Duodenal mucosa (tissue), 2 donors: Measurements from ENCODE around the gene DHDDS.

Experiments
- H3K27ac ChIP-seq: one replicate; pipeline ENCODE4 v1.7.0; 2013; ENCODE audit warnings: low read depth, low read length
- H3K27me3 ChIP-seq, 2 donors: one replicate each; pipeline ENCODE4 v1.7.0; 2013; ENCODE audit warnings: low read length in 2 of 2, control low read depth in 1 of 2; ENCODE audit not compliant: insufficient read depth in 2 of 2, control insufficient read depth in 1 of 2
- H3K36me3 ChIP-seq, 2 donors: one replicate each; pipeline ENCODE4 v1.7.0; 2013; ENCODE audit warnings: low read length in 2 of 2, control low read depth in 1 of 2; ENCODE audit not compliant: insufficient read depth in 2 of 2, control insufficient read depth in 1 of 2
- H3K4me1 ChIP-seq, 2 donors: one replicate each; pipeline ENCODE4 v1.7.0; 2013; ENCODE audit warnings: low read length in 2 of 2, control low read depth in 1 of 2; ENCODE audit not compliant: insufficient read depth in 2 of 2, control insufficient read depth in 1 of 2
- H3K4me3 ChIP-seq, 2 donors: one replicate each; pipeline ENCODE4 v1.7.0; 2013; ENCODE audit warnings: low read length in 2 of 2, low read depth in 1 of 2
- H3K9ac ChIP-seq, 2 donors: one replicate each; pipeline ENCODE4 v1.7.0; 2013; ENCODE audit warnings: low read length in 2 of 2, low read depth in 1 of 2
- H3K9me3 ChIP-seq, 2 donors: one replicate each; pipeline ENCODE4 v1.7.0; 2013; ENCODE audit warnings: low read length in 2 of 2, control low read depth in 1 of 2; ENCODE audit not compliant: control insufficient read depth in 1 of 2

The DHDDS gene

DNA sequence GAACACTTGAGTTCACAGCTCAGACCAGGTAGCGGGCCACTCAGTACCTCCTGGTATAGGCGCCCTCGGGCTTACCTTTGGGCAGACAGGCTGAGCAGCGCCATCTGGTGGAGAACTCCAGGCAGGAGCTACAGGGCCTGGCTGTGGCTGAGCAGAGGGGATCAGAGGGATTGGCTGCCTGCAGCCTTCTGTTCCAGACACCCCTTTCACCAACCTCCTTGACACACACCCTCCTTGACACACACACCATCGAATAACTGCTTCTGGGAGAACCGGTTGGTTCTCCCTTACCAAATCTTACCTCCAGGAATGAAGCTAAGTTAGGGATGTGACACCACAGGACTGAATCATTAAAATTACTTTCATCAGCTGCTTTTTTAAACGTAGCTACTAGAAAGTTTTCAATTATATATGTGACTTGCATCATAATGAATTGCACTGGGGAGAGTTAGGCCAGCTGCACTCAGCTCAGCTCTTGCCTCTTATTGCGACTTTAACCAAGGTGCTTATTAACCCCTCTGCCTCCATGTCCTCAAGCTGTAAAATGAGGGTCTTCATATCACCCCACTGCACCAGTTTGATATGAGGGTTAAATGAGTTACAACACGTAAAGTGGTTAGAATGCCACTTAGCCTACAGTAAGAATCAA is 14.9 kb upstream of the DHDDS start:
- H3K9ac ChIP-seq: no peak overlapping the region
- H3K4me1 ChIP-seq: no peaks in the 10 kb centered on the region
- H3K27ac ChIP-seq: no peak overlapping the region
- H3K36me3 ChIP-seq: no peaks in the 10 kb centered on the region
- H3K4me3 ChIP-seq: no peak overlapping the region
- peaks cover 21 to 34% of the 10 kb centered on the region in 2 donors for H3K27me3 ChIP-seq
- H3K9me3 ChIP-seq: no peaks in the 10 kb centered on the region

DNA sequence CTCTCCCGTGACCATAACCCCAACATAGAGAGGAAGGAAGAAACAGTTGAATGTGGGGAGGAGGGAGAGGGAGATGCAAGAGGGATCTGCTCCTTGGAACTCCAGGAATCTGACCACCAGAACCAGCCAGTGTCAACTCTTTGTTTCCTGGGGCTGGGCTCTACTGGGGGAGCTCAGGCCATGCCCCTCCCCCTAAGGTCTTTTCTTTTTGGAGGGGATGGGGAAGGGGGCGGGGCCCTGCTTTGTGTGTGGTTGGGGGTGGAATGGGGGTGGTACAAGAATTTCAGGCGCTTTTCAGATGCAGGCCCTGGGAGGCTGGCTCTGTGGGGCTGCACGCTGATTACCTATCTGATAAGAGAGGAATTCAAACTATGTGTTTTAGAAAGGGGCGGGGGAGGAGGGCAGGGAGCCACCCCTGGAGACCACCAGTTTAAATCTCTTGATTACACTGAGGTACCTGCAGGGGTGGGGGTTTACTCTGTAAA is 13.2 kb upstream of the DHDDS start:
- Histone ChIP-seq H3K9me3 (no peaks in the 10 kb centered on the region), H3K4me3 (no peak overlapping the region), H3K27me3 (peaks cover 9 to 19% of the 10 kb centered on the region in 2 donors), H3K4me1 (no peaks in the 10 kb centered on the region), H3K27ac (no peak overlapping the region), H3K9ac (no peak overlapping the region), H3K36me3 (no peaks in the 10 kb centered on the region)

DNA sequence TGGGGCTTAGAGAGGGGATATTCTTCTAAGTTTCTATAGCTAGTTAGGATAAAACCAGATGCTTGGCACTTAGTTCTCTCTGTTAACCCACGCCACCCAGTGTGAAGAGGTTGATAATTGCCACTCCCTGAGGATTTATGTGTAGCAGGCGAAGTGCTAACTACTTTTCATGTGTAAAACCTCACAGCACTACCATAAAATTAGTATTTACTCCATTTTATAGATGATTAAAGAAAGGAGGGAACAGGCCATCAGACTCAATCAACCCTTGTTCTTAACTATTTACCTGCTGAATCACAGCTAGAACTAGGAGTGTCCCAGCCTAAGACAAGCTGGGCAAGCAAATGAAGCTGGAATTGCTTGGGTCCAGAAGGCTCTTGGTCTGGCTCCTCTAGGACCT is 12.6 kb upstream of the DHDDS start:
- no peaks in the 10 kb centered on the region for H3K36me3 ChIP-seq
- H3K9me3 ChIP-seq: no peaks in the 10 kb centered on the region
- H3K4me1 ChIP-seq: no peaks in the 10 kb centered on the region
- no peak overlapping the region for H3K4me3 ChIP-seq
- H3K9ac ChIP-seq: no peak overlapping the region
- H3K27ac ChIP-seq: no peak overlapping the region
- peaks cover 8 to 14% of the 10 kb centered on the region in 2 donors for H3K27me3 ChIP-seq

DNA sequence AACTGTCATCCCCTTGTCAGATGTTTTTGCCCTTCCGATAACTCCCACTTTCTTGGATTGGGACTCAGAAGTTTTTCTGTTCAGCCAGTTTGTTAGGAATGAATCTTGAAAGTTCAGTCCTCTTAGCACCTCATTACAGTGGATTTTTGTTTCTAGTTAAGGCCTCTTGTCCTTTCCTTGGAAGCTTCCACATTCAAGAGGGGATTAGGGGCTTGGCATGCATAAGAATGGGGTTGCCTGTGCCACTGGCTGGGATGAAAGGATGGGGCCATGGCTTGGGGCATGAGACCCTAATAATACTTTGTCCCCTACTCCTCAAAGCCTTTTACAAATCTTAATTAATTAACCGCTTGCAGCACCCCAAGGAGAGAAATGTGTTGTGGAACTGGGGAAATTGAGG is 2.4 kb upstream of the DHDDS start:
- no peaks in the 10 kb centered on the region for H3K9me3 ChIP-seq
- peaks cover 0 to 4% of the 10 kb centered on the region in 2 donors for H3K36me3 ChIP-seq
- H3K27ac ChIP-seq: no peak overlapping the region
- no peak overlapping the region for H3K4me3 ChIP-seq
- H3K9ac ChIP-seq: no peak overlapping the region
- peaks cover 20 to 22% of the 10 kb centered on the region in 2 donors for H3K4me1 ChIP-seq
- peaks cover 0 to 2% of the 10 kb centered on the region in 2 donors for H3K27me3 ChIP-seq

DNA sequence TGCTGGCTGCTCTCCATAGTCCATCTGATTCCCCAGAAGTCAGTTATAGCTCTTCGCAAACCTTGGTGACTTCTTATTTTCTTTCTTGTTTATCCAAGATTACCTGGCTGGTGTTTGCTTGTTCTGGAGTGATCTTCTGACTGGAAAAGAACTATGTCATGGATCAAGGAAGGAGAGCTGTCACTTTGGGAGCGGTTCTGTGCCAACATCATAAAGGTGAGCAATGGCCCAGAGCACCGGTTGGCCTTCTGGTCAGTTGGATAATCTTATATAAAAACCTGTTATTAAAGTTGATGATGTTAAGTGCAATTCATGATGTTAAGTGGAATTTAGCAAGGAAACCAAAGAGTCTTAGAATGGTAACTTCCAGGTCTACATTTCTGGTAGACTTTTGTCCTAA is 672 bp downstream of the DHDDS start:
- H3K4me1 ChIP-seq: peaks cover 20 to 22% of the 10 kb centered on the region in 2 donors

DNA sequence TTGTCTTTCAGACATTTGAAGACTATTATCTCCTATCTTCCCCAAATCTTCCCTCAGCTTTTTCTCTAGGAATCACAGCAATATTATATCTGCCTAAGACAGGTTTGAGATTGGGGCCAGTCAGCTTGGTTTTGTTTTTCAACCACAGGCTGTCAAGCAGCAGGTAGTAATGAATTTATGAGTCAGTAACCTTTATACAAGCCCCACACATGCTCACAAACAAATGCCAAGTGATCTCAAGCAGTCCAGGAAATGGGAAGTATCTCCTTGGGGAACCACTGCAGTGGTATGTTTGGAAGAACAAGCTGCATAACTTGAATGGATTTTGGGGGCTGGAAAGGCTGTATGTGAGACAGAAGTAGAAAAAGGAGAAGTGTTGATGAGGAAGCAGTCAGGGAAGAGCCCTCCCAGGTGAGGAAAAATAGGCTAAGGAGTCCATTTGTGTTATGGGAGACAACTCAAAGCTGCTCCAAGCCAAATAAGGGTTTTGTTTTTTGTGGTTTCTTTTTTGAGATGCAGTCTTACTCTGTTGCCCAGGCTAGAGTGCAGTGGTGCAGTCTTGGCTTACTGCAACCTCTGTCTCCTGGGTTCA is 2.1 kb downstream of the DHDDS start:
- H3K9me3 ChIP-seq: no peaks in the 10 kb centered on the region
- no peaks in the 10 kb centered on the region for H3K27me3 ChIP-seq
- peaks cover 13 to 25% of the 10 kb centered on the region in 2 donors for H3K36me3 ChIP-seq
- H3K4me1 ChIP-seq: peaks cover 20 to 22% of the 10 kb centered on the region in 2 donors
- no peak overlapping the region for H3K4me3 ChIP-seq
- peak overlapping the region in 1 of 2 donors; percentile 19 for H3K9ac ChIP-seq
- H3K27ac ChIP-seq: no peak overlapping the region

More for the DNA sequence above, 672 bp downstream of the DHDDS start:
- peak overlapping the region; percentile 90 to 97 for H3K4me3 ChIP-seq
- H3K9ac ChIP-seq: peak overlapping the region; percentile 84 to 94
- H3K27ac ChIP-seq: peak overlapping the region; percentile 69
- no peaks in the 10 kb centered on the region for H3K27me3 ChIP-seq
- peaks cover 5 to 11% of the 10 kb centered on the region in 2 donors for H3K36me3 ChIP-seq
- H3K9me3 ChIP-seq: no peaks in the 10 kb centered on the region

DNA sequence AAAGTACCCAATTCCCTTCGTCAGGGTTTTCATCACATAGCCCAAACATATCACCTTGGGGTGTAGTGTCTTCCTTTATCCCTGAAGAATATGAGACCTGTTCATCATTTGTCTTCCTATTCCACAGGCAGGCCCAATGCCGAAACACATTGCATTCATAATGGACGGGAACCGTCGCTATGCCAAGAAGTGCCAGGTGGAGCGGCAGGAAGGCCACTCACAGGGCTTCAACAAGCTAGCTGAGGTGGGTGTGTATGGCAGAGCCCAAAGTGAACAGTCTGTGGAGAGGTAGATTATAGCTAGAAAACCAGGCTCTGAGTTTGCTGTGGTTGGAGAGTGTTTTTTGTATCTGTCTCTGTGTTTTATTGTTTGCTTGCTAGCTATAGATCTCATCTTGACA is 5.9 kb downstream of the DHDDS start:
- Histone ChIP-seq H3K4me3 (no peak overlapping the region), H3K9ac (no peak overlapping the region), H3K36me3 (peaks cover 25 to 56% of the 10 kb centered on the region in 2 donors), H3K9me3 (no peaks in the 10 kb centered on the region), H3K4me1 (peaks cover 11 to 12% of the 10 kb centered on the region in 2 donors), H3K27ac (no peak overlapping the region), H3K27me3 (no peaks in the 10 kb centered on the region)

DNA sequence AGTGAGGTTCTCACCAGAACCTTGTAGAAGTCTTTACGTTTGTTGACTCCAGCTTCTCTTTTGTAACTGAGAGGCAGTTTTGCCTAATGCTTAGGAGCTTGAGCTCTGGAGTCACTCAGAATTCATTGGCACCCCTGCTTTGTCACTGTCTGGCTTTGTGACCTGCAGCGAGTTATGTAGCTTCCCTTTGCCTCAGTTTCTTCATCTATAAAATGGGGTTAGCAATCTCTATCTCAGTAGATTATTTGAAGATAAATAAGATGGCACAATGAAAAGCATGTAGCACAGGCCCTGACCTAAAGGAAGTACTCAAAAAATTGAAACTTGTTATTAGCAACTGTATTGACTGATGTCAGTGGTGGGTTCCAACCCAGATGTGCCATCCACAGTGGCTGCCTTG is 8.1 kb downstream of the DHDDS start:
- peaks cover 37 to 77% of the 10 kb centered on the region in 2 donors for H3K36me3 ChIP-seq

DNA sequence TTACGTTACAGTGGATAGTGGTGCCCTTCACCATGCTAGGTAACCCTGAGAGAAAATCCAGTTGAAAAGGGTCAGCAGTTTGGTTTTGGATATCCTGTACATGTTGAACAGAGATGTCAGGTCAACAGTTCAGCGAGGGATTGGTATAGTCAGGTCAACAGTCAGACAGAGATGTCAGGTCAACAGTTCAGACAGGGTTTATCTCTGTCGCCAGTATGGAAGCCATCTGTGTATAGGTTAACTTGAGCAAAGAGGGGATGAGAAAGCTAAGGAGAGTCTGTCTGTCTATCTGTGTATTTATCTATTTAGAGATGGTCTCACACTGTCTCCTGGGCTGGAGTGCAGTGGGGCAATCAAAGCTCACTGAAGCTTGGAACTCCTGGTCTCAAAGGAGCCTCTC is 17.7 kb downstream of the DHDDS start:
- Histone ChIP-seq H3K27me3 (no peaks in the 10 kb centered on the region), H3K9me3 (no peaks in the 10 kb centered on the region), H3K4me3 (no peak overlapping the region), H3K9ac (no peak overlapping the region), H3K4me1 (no peaks in the 10 kb centered on the region), H3K36me3 (peaks cover 19 to 69% of the 10 kb centered on the region in 2 donors), H3K27ac (no peak overlapping the region)

More for the DNA sequence above, 8.1 kb downstream of the DHDDS start:
- Histone ChIP-seq H3K4me1 (no peaks in the 10 kb centered on the region), H3K9ac (no peak overlapping the region), H3K9me3 (no peaks in the 10 kb centered on the region), H3K27ac (no peak overlapping the region), H3K4me3 (no peak overlapping the region), H3K27me3 (no peaks in the 10 kb centered on the region)

DNA sequence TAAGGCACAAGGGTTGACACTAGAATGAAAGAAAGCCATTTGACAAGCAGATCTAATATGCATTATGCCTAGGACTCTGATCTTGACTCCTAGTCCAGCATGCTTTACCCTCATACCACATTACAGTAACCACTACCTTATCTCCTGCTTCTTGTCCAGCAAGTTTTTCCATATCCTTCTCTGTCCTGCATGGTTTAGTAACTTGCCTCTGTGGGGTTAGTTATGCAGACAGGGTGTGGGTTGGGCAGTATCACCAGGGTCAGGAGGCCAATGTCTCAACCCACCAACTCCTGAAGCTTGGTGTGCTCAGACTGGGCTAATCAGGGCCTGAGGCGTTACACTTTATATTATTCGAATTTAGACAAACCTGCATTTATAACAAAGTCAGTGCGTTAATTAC is 18.8 kb downstream of the DHDDS start:
- H3K27me3 ChIP-seq: no peaks in the 10 kb centered on the region
- no peak overlapping the region for H3K9ac ChIP-seq
- H3K27ac ChIP-seq: no peak overlapping the region
- peaks cover 15 to 67% of the 10 kb centered on the region in 2 donors for H3K36me3 ChIP-seq
- no peaks in the 10 kb centered on the region for H3K4me1 ChIP-seq
- no peak overlapping the region for H3K4me3 ChIP-seq
- no peaks in the 10 kb centered on the region for H3K9me3 ChIP-seq
